Glutamatergic neuron (in vitro differentiated cells): ENCODE measurements around the gene BNIP5. TPM values are rescaled to one million over a fixed set of nuclear protein-coding genes. Genes with fewer than 3 reads are reported as not detected.
A peak's percentile ranks its signal among the peaks of the same experiment; 100 is the strongest.

ENCODE experiments used
- DNase-seq: peaks from one replicate; pipeline ENCODE4 v3.0.0; 2022
- H3K27ac Mint-ChIP-seq: one replicate; pipeline ENCODE4 v1.8.0; 2020; ENCODE audit warnings: mild to moderate bottlenecking, mixed read lengths, inconsistent platforms; ENCODE audit not compliant: unreplicated experiment
- H3K27me3 Mint-ChIP-seq: one replicate; pipeline ENCODE4 v1.8.0; 2020; ENCODE audit warnings: mild to moderate bottlenecking, moderate library complexity, mixed read lengths, inconsistent platforms; ENCODE audit not compliant: unreplicated experiment
- H3K36me3 Mint-ChIP-seq: one replicate; pipeline ENCODE4 v1.8.0; 2020; ENCODE audit warnings: mild to moderate bottlenecking, mixed read lengths, inconsistent platforms; ENCODE audit not compliant: unreplicated experiment
- H3K4me1 Mint-ChIP-seq: one replicate; pipeline ENCODE4 v1.8.0; 2020; ENCODE audit warnings: mild to moderate bottlenecking, low read depth, mixed read lengths, inconsistent platforms; ENCODE audit not compliant: unreplicated experiment
- H3K4me3 Mint-ChIP-seq: one replicate; pipeline ENCODE4 v1.8.0; 2020; ENCODE audit warnings: mild to moderate bottlenecking, mixed read lengths, inconsistent platforms; ENCODE audit not compliant: unreplicated experiment
- H3K9me3 Mint-ChIP-seq: one replicate; pipeline ENCODE4 v1.8.0; 2020; ENCODE audit warnings: mild to moderate bottlenecking, moderate library complexity, mixed read lengths, inconsistent platforms; ENCODE audit not compliant: unreplicated experiment
- total RNA-seq: library from RNA; stranded (reverse); fragmentation: NEBNext Ultra II Directional; extraction: Animal tissue kit (Norgen Biotek cat#: 25700); gene quantifications from one replicate; pipeline ENCODE4 v1.2.1, GENCODE V29; 2021; ENCODE audit not compliant: unreplicated experiment
- TF ChIP-seq, protein P1 (sequence below): fragments of 200-600 bp; sonication (generic); IDR thresholded peaks from one replicate; pipeline ENCODE4 v1.5.0; 2021; ENCODE audit not compliant: partially characterized antibody, unreplicated experiment

BNIP5 gene
- total RNA-seq, 1 donor from 2014 or later: not detected

DNA sequence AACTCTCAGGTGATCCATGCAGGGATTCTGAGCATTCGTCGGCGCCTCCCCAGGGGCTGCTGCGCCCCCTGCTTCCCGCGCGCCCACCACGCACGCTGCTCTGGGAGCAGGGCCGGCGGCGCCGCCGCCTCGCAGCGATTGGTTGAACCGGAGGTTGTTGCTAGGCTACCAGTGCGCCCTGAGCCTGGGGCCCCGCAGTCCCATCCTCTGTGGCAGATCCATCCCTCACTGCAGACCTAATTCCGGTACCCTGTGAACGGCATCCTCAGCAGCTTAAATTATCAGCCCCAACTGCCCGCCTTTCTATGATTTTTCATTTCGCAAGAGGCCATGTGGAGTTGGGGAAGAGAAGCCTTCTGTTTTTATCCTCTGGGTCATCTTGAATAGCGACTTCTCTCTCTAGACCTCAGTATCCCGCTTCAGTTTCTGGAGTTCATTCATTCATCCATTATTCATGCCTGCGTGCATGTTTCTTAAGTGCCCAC lies 51.5 kb downstream of the BNIP5 start:
- TF ChIP-seq, protein P1, sequence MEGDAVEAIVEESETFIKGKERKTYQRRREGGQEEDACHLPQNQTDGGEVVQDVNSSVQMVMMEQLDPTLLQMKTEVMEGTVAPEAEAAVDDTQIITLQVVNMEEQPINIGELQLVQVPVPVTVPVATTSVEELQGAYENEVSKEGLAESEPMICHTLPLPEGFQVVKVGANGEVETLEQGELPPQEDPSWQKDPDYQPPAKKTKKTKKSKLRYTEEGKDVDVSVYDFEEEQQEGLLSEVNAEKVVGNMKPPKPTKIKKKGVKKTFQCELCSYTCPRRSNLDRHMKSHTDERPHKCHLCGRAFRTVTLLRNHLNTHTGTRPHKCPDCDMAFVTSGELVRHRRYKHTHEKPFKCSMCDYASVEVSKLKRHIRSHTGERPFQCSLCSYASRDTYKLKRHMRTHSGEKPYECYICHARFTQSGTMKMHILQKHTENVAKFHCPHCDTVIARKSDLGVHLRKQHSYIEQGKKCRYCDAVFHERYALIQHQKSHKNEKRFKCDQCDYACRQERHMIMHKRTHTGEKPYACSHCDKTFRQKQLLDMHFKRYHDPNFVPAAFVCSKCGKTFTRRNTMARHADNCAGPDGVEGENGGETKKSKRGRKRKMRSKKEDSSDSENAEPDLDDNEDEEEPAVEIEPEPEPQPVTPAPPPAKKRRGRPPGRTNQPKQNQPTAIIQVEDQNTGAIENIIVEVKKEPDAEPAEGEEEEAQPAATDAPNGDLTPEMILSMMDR: no peak
- Mint-ChIP-seq H3K4me3 (peak overlapping the region; percentile 78), H3K9me3 (peaks cover 2% of the 10 kb centered on the region), H3K36me3 (no peaks in the 10 kb centered on the region), H3K27ac (peak overlapping the region; percentile 24), H3K4me1 (peaks cover 9% of the 10 kb centered on the region), H3K27me3 (peaks cover 4% of the 10 kb centered on the region)
- DNase-seq: peak; percentile 76

DNA sequence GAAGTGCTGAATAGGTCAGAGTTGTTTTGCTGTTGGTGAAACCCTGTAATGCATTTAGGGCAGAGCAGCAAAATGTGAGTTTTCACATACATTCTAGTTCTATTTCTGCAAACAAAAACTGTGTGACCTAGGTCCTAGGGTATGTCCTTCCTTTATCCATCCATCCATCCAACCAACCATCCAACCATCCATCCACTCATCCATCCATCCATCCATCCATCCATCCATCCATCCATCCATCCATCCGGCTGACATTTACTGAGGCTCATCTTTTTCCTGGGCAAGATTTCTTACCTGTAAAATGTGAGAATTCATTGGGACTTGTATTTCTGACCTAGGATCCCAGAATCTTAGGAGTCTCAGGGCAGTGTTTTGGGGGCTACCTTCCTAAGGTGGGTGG lies 52.3 kb downstream of the BNIP5 start:
- Mint-ChIP-seq H3K27me3 (peaks cover 4% of the 10 kb centered on the region), H3K4me1 (peaks cover 9% of the 10 kb centered on the region), H3K27ac (no peak overlapping the region), H3K4me3 (peak overlapping the region; percentile 67), H3K36me3 (no peaks in the 10 kb centered on the region), H3K9me3 (peaks cover 2% of the 10 kb centered on the region)
- TF ChIP-seq, protein P1: no peak
- DNase-seq: no peak

DNA sequence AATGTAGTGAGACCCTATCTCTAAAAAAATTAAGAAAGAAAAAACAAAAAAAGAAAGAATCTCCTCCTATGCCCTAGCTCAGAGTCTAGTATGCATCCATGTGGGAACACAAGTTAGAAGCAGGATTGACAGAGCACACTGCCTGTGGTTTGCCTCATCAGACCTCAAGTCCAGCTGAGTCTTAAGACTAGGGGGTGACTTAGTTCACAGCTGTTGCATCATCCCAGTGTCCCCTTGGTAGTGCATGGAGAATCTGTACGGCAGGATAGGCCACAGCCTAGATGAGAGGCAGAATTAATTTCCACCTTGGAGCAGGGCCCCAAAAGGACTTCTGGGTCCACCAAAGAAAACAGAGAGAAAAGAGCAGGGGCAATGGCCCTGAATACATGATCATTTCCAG lies 53.1 kb downstream of the BNIP5 start:
- peaks cover 4% of the 10 kb centered on the region for H3K27me3 Mint-ChIP-seq
- H3K4me1 Mint-ChIP-seq: peaks cover 9% of the 10 kb centered on the region
- H3K9me3 Mint-ChIP-seq: peaks cover 2% of the 10 kb centered on the region
- H3K36me3 Mint-ChIP-seq: no peaks in the 10 kb centered on the region
- TF ChIP-seq, protein P1: no peak
- no peak overlapping the region for H3K4me3 Mint-ChIP-seq
- no peak for DNase-seq
- no peak overlapping the region for H3K27ac Mint-ChIP-seq

DNA sequence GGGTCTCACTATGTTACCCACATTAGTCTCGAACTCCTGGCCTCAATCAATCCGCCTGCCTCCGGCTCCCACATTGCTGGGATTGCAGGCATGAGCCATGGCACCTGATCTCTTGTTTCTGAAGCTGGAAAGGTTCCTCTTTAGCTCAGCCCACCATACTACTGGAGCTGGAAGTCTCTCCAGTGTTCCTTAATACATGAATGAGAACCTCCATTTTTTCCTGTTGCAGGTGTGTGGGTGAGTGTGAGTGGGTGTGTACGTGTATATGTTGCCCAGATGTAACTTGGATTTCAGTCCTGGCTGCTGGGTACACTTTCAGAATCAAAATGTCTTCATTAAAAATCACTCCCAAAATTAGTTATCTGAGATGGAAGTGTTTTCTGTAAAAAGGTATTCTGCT lies 55.7 kb downstream of the BNIP5 start:
- no peaks in the 10 kb centered on the region for H3K36me3 Mint-ChIP-seq
- DNase-seq: no peak
- no peak overlapping the region for H3K4me3 Mint-ChIP-seq
- TF ChIP-seq, protein P1: no peak
- peaks cover 2% of the 10 kb centered on the region for H3K9me3 Mint-ChIP-seq
- H3K4me1 Mint-ChIP-seq: peaks cover 9% of the 10 kb centered on the region
- H3K27me3 Mint-ChIP-seq: peaks cover 6% of the 10 kb centered on the region
- H3K27ac Mint-ChIP-seq: no peak overlapping the region

DNA sequence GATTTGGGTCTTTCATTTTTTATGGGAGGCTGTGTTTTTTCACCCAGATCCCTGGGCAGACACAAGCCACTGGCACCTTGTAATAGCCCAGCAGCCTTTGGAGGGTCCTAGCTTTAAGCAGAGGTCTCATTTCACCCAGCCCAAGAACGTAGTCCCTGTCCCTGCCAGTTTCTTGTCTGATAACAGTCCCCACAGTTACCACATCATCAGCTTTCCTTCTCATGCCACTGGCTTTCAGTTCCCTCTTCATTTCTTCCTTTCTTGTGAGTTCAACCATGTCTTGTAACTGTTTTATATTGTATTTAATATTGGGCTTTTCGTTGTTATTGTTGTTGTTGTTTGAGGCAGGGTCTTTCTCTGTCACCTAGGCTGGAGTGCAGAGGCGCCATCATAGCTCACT lies 56.2 kb downstream of the BNIP5 start:
- Mint-ChIP-seq H3K27ac (no peak overlapping the region), H3K36me3 (no peaks in the 10 kb centered on the region), H3K4me1 (peaks cover 4% of the 10 kb centered on the region), H3K27me3 (peaks cover 6% of the 10 kb centered on the region), H3K4me3 (no peak overlapping the region), H3K9me3 (peaks cover 1% of the 10 kb centered on the region)
- TF ChIP-seq, protein P1: no peak
- no peak for DNase-seq
